ENCODE measurements around the gene SUPT16H. TPM values are rescaled to one million over a fixed set of nuclear protein-coding genes. Genes with fewer than 3 reads are reported as not detected.
"Not testable (repeated sequence)": the region's sequence is repeated elsewhere in the genome, so short reads cannot be mapped to it uniquely, and the experiment has no call there.

The SUPT16H gene
- total and polyA plus RNA-seq, 2 of the 8 experiments (the other 6 are each of a cell fraction or from before 2014, with no cell fraction given), result 138 to 201 TPM

DNA sequence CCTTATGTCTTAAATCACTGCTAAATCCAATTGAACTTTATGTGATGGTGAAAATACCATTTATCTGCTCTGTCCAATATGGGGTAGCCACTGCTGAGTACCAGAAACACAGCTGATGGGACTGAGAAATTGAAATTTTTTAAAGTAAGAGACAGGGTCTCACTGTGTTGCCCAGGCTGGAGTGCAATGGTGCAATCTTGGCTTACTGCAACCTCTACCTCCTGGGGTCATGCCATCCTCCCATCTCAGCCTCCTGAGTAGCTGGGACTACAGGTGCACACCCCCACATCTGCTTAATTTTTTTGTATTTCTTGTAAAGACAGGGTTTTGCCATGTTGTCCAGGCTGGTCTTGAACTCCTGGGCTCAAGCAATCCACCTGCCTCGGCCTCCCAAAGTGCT lies 11.0 kb downstream of the SUPT16H start:
- H3K56ac ChIP-seq (replicated peaks; ENCODE audit: insufficient read length, low read depth, low read length); H3K27ac ChIP-seq (ENCODE audit: low read depth, low read length); H4K20me1 ChIP-seq (replicated peaks in 1 of 2; ENCODE audit: control insufficient read depth in 1 of 2, insufficient read depth in 2 of 2, low read length in 2 of 2); H3K18ac ChIP-seq (ENCODE audit: extremely low read depth, low read length); FAIRE-seq; H2BK12ac ChIP-seq (ENCODE audit: low read depth, low read length); H4K8ac ChIP-seq (ENCODE audit: extremely low read depth, insufficient read depth, low read length); H3K9ac ChIP-seq (replicated peaks in 1 of 4; ENCODE audit: extremely low read depth in 1 of 4, low read depth in 3 of 4, low read length in 3 of 4); H3K4me1 ChIP-seq (replicated peaks in 1 of 4; ENCODE audit: control insufficient read depth in 3 of 4, insufficient read depth in 4 of 4, low read length in 3 of 4); H3K23ac ChIP-seq (ENCODE audit: insufficient read length); H4K5ac ChIP-seq (ENCODE audit: insufficient read length, low read depth, low read length); H4K91ac ChIP-seq (replicated peaks; ENCODE audit: insufficient read length, low read length); DNase-seq (ENCODE audit: low read depth in 1 of 2, low spot score in 2 of 2); H2AK5ac ChIP-seq (ENCODE audit: low read depth, low read length); H3K27me3 ChIP-seq (replicated peaks in 1 of 4; ENCODE audit: control insufficient read depth in 3 of 4, extremely low read depth in 1 of 4, insufficient read depth in 3 of 4, low read length in 3 of 4); H2BK15ac ChIP-seq (ENCODE audit: low read length); H3K23me2 ChIP-seq (ENCODE audit: low read depth, low read length); H3K79me1 ChIP-seq (ENCODE audit: low read depth, low read length); H3K4me3 ChIP-seq (ENCODE audit: extremely low read depth in 1 of 4, insufficient read depth in 2 of 4, low read depth in 3 of 4, low read length in 4 of 4); H2AFZ ChIP-seq (ENCODE audit: low read length); CTCF ChIA-PET (ENCODE audit: partially characterized antibody); H2BK5ac ChIP-seq (ENCODE audit: low read depth, low read length); H3K4ac ChIP-seq (replicated peaks; ENCODE audit: insufficient read length, low read depth, low read length); H3K9me3 ChIP-seq (ENCODE audit: insufficient read depth in 2 of 2, low read depth in 1 of 2, low read length in 1 of 2); H2BK120ac ChIP-seq (replicated peaks; ENCODE audit: low read depth, low read length); H3K14ac ChIP-seq (ENCODE audit: insufficient read length); H2BK20ac ChIP-seq (ENCODE audit: low read length); H3K4me2 ChIP-seq (ENCODE audit: insufficient read depth in 1 of 2, low read depth in 2 of 2, low read length in 2 of 2): not testable (repeated sequence)
- TF ChIP-seq POLR2AphosphoS5 (IDR thresholded peaks at IDR 0.05; ENCODE audit: low read depth, low read length), result peak; percentile 17; the same call in 1 of the 2 replicates
- 0 out of 3 replicates have a peak, but pooled peaks of 1 of the 2 experiments have one; percentile 27 for TF ChIP-seq POLR2A (IDR thresholded peaks at IDR 0.05; ENCODE audit: control extremely low read depth in 1 of 2, low read depth in 2 of 2, low read length in 2 of 2)
- 92% methylated on average over 1 of the region's 1 CpG; no CpG with 5 or more reads in 1 of the 2 experiments for WGBS, 2 experiments (ENCODE audit: extremely low coverage in 1 of 2, insufficient coverage in 1 of 2, insufficient read length in 1 of 2, insufficient replicate concordance in 2 of 2, low coverage in 1 of 2, low lambda C conversion rate in 2 of 2, missing lambda C conversion rate in 1 of 2)
- Histone ChIP-seq H3K36me3 (ENCODE audit: control insufficient read depth in 2 of 4, insufficient read depth in 4 of 4, low read length in 3 of 4) (peaks cover 9 to 54% (median 38%) of the 10 kb centered on the region in 4 experiments), H3K79me2 (ENCODE audit: control insufficient read depth in 1 of 2, insufficient read depth in 2 of 2, low read length in 2 of 2) (peaks cover 0 to 44% of the 10 kb centered on the region in 2 experiments; a peak in 3 of 4 replicates)
- POLR2A ChIA-PET (ENCODE audit: partially characterized antibody), result interaction anchor here (0.7 to 2.6 kb wide), 5 partner anchors 8 to 101 kb away, joined by 3 to 12 read pairs (median 3); partner anchors contain the start of gene SUPT16H
